HepG2 (cell line): ENCODE data around the gene PCBP1. TPM values are rescaled to one million over a fixed set of nuclear protein-coding genes. Genes with fewer than 3 reads are reported as not detected.
A peak's percentile ranks its signal among the peaks of the same experiment; 100 is the strongest.

Source experiments
- ATF5 ChIP-seq: sonication (generic); formaldehyde crosslinking; IDR thresholded peaks from 2 replicates; pipeline ENCODE4 v1.4.0; 2020; ENCODE audit warnings: mild to moderate bottlenecking, low read depth, missing genetic modification reagents
- DPF2 ChIP-seq: sonication (generic); formaldehyde crosslinking; IDR thresholded peaks from 2 replicates; pipeline ENCODE4 v1.4.0; 2020; ENCODE audit warnings: mild to moderate bottlenecking, low read depth, missing genetic modification reagents, borderline replicate concordance
- FLYWCH1 ChIP-seq: sonication (generic); formaldehyde crosslinking; IDR thresholded peaks from 2 replicates; pipeline ENCODE4 v1.8.1; 2023; ENCODE audit warnings: mild to moderate bottlenecking, missing genetic modification reagents
- FOXP4 ChIP-seq: sonication (generic); formaldehyde crosslinking; IDR thresholded peaks from 2 replicates; pipeline ENCODE4 v1.4.0; 2020; ENCODE audit warnings: missing genetic modification reagents
- GTF2F1 ChIP-seq: fragments of 150-350 bp; IDR thresholded peaks from 2 replicates; pipeline ENCODE4 v1.6.1; 2014; ENCODE audit warnings: low read length
- KAT8 ChIP-seq: IDR thresholded peaks from 2 replicates; pipeline ENCODE4 v1.6.1; 2016; ENCODE audit warnings: missing genetic modification reagents, missing compliant biosample characterization
- MIXL1 ChIP-seq: IDR thresholded peaks from 2 replicates; pipeline ENCODE4 v1.6.1; 2016
- MTERF4 ChIP-seq: sonication (generic); formaldehyde crosslinking; IDR thresholded peaks from 2 replicates; pipeline ENCODE4 v1.8.0; 2023; ENCODE audit warnings: mild to moderate bottlenecking, missing genetic modification reagents
- MXD3 ChIP-seq: IDR thresholded peaks from 2 replicates; pipeline ENCODE4 v1.6.1; 2016; ENCODE audit warnings: mild to moderate bottlenecking, missing biosample characterization, missing genetic modification reagents
- NBN ChIP-seq: fragments of 450-650 bp; conservative IDR thresholded peaks from 2 replicates; pipeline ENCODE4 v1.6.1; 2017
- PRDM10 ChIP-seq: sonication (generic); formaldehyde crosslinking; IDR thresholded peaks from 2 replicates; pipeline ENCODE4 v1.4.0; 2020; ENCODE audit warnings: low read depth, missing genetic modification reagents
- TERF1 ChIP-seq: sonication (generic); formaldehyde crosslinking; IDR thresholded peaks from 2 replicates; pipeline ENCODE4 v1.8.0; 2022; ENCODE audit warnings: mild to moderate bottlenecking, missing genetic modification reagents, moderate library complexity
- THYN1 ChIP-seq: sonication (generic); formaldehyde crosslinking; IDR thresholded peaks from 2 replicates; pipeline ENCODE4 v1.8.1; 2023; ENCODE audit warnings: low read depth, mild to moderate bottlenecking, moderate library complexity, missing genetic modification reagents, borderline replicate concordance
- TOE1 ChIP-seq: sonication (generic); formaldehyde crosslinking; IDR thresholded peaks from 2 replicates; pipeline ENCODE4 v1.4.0; 2020; ENCODE audit warnings: mild to moderate bottlenecking, missing genetic modification reagents
- ZNF224 ChIP-seq: sonication (generic); formaldehyde crosslinking; IDR thresholded peaks from 2 replicates; pipeline ENCODE4 v1.5.0; 2020; ENCODE audit warnings: mild to moderate bottlenecking, missing genetic modification reagents
- ZNF276 ChIP-seq: sonication (generic); formaldehyde crosslinking; IDR thresholded peaks from 2 replicates; pipeline ENCODE4 v1.4.0; 2020; ENCODE audit warnings: mild to moderate bottlenecking, low read depth, missing genetic modification reagents
- ZNF510 ChIP-seq: sonication (generic); formaldehyde crosslinking; IDR thresholded peaks from 2 replicates; pipeline ENCODE4 v1.4.0; 2020; ENCODE audit warnings: low read depth, mild to moderate bottlenecking, missing genetic modification reagents
- ZNF550 ChIP-seq: sonication (generic); formaldehyde crosslinking; IDR thresholded peaks from 2 replicates; pipeline ENCODE4 v1.4.0; 2020; ENCODE audit warnings: mild to moderate bottlenecking, missing genetic modification reagents, borderline replicate concordance
- ZNF605 ChIP-seq: sonication (generic); formaldehyde crosslinking; IDR thresholded peaks from 2 replicates; pipeline ENCODE4 v1.8.0; 2022; ENCODE audit warnings: mild to moderate bottlenecking, missing genetic modification reagents
- ZZZ3 ChIP-seq: sonication (generic); formaldehyde crosslinking; IDR thresholded peaks from 2 replicates; pipeline ENCODE4 v1.4.0; 2020; ENCODE audit warnings: missing genetic modification reagents, mild to moderate bottlenecking, borderline replicate concordance
- polyA plus RNA-seq, 8 experiments: library from polyadenylated mRNA; depleted of rRNA in 3 of 8; stranded (reverse) in 7 of 8; unstranded in 1 of 8; fragments of >200 nt; fragmentation: Illumina TruSeq in 4 of 8; extraction: Trizol in 4 of 8; gene quantifications; 2 replicates each; pipeline versions ENCODE4 v1.2.1 to v1.2.3, GENCODE V29; 2011 to 2016; ENCODE audit warnings: low read depth in 4 of 8, missing spikeins in 1 of 8, mixed read lengths in 1 of 8; ENCODE audit not compliant: insufficient read depth in 1 of 8
- total RNA-seq, 5 experiments: library from RNA; depleted of rRNA; stranded (reverse); fragments of >200 nt; fragmentation: Illumina TruSeq; extraction: Trizol; gene quantifications; 2 replicates each; pipeline ENCODE4 v1.2.3, GENCODE V29; 2016; ENCODE audit warnings: low read depth in 1 of 5

Gene PCBP1
- total and polyA plus RNA-seq, 2 of the 13 experiments (the other 11 are each of a cell fraction or from before 2014, with no cell fraction given), result 32.0 to 137 TPM

- TF ChIP-seq TOE1 (CRISPR knock-in tag) (no peak), ZZZ3 (CRISPR knock-in tag) (no peak), PRDM10 (CRISPR knock-in tag) (no peak), ATF5 (CRISPR knock-in tag) (no peak), ZNF224 (CRISPR knock-in tag) (no peak), FOXP4 (CRISPR knock-in tag) (no peak), DPF2 (0 out of 2 replicates have a peak, but pooled peaks have one; percentile 29), ZNF510 (no peak), MXD3 (CRISPR knock-in tag) (no peak), ZNF605 (no peak), KAT8 (CRISPR knock-in tag) (no peak), ZNF276 (CRISPR knock-in tag) (no peak), TERF1 (CRISPR knock-in tag) (no peak), GTF2F1 (no peak), MTERF4 (no peak), THYN1 (no peak), NBN (no peak), MIXL1 (CRISPR knock-in tag) (no peak), ZNF550 (CRISPR knock-in tag) (no peak), FLYWCH1 (no peak)
Measured at GRCh38 chr2:70069049-70069448, 18.2 kb upstream of the PCBP1 start (continued).
